ENCODE data around the gene DPP10.

DPP10 gene

DNA sequence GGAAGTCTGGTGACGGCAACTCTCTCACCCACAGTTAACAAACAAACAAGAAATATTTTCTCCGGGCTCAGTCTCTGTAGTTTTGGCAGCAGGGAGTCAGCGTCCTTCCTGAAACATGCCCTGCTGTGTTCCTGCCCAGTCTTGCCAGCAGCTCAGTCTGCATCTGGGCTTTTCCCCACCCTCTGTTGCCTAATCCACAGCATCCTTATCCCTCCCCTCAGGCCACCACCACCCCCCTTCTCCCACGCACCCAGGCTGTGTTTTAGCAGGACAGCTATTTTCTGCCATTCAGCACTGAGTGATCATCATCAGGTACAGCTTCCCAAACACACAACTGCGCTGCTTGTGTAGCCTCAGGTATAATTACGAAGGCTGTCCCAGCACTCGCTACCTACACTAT is 168.2 kb downstream of the DPP10 start:
- peak; percentile 33 for DNase-seq

GRCh38 chr2:114614592-114614991 is 172.2 kb downstream of the DPP10 start:
- no peak for DNase-seq

DNA sequence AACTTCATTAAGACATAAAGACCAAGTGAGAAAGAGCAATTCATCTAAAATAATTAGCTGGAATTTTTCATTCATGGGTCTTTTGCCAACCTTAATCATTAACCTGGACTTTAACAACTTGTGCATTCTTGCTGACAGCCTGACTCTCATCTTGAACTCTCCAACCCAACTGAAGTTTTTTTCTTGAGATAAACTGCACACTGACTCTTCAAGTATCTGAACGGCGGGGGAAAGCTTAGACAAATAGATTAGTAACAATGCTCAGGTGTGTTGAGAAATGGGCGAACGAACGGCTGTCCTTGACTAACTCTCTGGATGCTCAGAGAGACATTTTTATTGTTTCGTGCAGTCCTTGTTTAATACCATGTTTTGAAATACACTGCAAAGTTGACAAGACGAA is 186.0 kb downstream of the DPP10 start:
- no peak for DNase-seq

- DNase-seq: no peak
Measured at GRCh38 chr2:114631146-114631545, 188.7 kb downstream of the DPP10 start.

GRCh38 chr2:114642166-114642770 is 199.8 kb downstream of the DPP10 start:
- DNase-seq: no peak

- DNase-seq: no peak
Measured at GRCh38 chr2:114642988-114643553, 200.6 kb downstream of the DPP10 start.

DNA sequence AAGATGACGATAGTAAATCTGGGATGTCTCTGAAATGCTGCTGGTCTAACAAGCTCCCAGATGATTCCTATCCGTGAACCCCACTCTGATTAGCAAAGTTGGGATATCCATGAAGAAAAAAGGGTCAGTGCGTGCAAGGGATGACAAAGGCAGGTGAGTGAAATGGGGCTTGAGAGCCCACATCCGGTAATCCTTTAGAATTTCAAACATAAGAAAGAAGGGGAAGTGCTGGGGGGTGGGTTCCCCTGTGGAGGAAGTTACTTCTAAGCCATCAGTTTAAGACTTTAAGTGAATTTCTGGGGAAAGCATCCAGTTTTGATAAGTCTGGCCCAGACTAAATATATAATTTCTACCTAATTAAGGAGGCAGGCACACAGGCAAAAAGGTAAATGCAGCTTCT is 209.5 kb downstream of the DPP10 start:
- DNase-seq: no peak

GRCh38 chr2:114659880-114660279 is 217.4 kb downstream of the DPP10 start:
- DNase-seq: no peak

- no peak for DNase-seq
Measured at GRCh38 chr2:114661971-114662939, 219.8 kb downstream of the DPP10 start.

- DNase-seq: no peak
Measured at GRCh38 chr2:114668415-114668814, 226.0 kb downstream of the DPP10 start.

DNA sequence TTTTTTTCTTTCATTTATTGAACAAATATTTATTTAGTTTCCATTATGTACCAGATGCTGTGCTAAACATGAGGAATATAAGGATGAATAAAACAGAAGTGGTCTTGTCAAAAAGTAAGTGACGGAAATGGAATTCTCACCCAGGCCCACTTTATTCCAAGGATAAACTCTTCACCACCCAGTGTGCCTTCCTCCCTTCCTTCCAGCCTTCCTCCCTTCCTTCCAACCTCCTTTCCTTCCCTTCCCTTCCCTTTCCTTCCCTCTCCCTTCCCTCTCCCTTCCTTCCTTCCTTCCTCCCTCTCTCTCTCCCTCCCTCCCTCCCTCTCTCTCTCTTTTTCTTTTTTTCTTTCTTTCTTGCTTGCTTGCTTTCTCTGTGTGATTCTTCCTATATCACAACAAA is 240.8 kb downstream of the DPP10 start:
- DNase-seq: no peak

- DNase-seq: no peak
Measured at GRCh38 chr2:114684403-114684802, 242.0 kb downstream of the DPP10 start.

DNA sequence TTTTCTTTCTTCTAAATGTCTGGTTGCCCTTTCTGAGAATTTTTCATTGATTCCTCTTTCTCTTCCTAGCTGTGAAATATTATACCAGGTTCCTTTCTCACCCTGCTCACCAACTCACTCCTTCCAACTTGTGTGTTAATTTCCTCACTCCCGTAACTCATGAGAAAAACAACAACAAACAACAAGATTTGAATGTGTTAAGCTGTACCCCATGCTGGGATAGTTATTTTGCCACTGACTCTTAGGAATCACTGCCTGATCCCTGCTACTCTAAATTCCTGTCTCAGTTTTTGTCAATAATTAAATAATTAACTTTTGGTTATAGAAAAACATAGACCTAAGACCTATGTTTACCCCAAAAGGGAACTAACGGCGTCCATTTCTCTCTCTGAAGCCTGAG is 242.7 kb downstream of the DPP10 start:
- DNase-seq: no peak

GRCh38 chr2:114688241-114688640 is 245.8 kb downstream of the DPP10 start:
- no peak for DNase-seq

DNA sequence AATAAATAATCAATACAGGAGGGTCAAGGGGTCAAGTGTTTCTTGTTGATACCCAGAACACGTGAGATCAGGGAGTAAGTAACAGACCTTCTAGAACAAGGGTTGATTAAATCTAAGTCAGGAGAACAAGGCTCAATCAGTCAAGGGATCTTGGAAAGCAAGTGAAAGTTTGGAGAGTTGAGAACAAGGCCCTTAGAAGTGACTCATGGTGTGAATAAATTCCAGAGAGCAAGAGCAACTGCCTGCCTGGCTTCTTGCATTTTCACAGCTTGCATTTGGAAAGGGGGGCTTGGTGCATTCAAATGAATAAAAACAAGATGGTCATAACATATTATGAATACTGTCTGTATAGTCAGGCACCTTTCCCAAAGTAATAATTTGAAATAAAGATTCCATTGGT is 256.1 kb downstream of the DPP10 start:
- DNase-seq: no peak

GRCh38 chr2:114699423-114699944 is 257.0 kb downstream of the DPP10 start:
- no peak for DNase-seq

- no peak for DNase-seq
Measured at GRCh38 chr2:114700440-114700839, 258.0 kb downstream of the DPP10 start.

DNA sequence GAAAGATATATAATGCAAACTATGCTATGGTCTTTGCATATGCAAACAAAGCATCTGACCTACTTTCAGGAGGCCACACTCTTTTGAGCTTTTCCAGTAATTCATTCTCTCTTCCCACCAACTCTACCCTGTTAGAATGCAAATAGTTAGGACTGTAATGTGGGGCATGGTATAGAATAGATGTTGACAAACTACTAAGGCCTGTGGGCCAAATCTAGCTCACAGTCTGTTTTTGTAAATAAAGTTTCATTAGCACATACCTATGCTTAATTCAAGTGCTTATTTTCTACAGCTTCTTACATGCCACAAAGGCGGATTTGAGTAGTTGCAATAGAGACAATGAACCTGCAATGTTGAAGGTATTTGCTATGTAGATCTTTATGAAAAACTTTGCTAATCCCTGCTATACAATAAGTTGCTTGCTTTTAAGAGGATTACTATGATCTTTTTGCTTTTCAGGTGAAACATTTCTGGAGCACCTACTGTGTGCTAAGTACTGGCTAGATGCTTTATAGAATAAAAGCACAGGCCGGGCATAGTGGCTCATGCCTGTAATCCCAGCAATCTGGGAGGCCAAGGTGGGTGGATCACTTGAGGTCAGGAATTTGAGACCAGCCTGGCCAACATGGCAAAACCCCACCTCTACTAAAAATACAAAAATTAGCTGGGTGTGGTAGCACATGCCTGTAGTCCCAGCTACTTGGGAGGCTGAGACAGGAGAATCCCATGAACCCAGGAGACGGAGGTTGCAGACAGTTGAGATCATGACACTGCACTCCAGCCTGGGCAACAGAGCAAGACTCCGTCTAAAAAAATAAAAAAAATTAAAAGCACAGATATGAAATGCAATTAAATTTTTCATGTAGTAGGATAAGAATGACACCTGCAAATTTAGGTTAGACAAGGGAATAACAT is 267.8 kb downstream of the DPP10 start:
- no peak for DNase-seq

DNA sequence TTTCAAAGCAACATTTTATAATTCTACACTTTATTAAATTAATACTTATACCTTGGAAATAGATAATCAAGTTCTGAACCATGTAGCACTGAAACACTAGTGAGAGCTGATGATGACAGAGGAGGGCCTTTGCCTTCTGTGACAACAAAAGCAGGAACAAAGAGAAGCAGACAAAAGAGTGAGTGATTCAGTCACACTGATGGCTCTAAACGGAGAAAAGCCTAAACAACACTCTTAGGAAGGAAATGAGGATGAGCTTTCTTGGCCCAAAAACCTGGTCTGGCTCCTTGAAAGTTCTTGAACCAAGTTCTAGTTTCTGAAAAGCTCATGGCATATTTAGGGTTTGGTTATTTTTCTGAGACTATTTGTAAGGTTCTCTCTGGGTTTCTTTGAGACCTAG is 271.9 kb downstream of the DPP10 start:
- no peak for DNase-seq

DNA sequence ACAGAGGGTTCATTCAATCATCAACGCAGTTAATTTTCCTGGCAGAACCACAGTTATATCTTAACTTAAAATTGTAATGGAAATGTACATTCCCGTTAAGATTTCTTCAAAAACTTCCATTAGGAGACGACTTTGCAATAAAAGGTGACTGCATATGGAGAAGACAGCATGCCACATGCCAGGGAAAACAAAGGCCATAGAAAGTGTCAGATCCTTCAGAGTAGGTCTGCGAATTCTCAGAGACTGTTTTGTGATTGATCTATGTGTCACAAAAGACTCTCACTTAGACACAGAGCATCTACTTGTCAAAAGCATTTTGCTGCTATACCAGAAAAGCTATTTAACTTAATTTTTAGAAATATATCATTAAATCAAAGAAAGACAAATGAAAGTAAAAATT is 274.6 kb downstream of the DPP10 start:
- no peak for DNase-seq

- DNase-seq: no peak
Measured at GRCh38 chr2:114724454-114724853, 282.0 kb downstream of the DPP10 start.

DNA sequence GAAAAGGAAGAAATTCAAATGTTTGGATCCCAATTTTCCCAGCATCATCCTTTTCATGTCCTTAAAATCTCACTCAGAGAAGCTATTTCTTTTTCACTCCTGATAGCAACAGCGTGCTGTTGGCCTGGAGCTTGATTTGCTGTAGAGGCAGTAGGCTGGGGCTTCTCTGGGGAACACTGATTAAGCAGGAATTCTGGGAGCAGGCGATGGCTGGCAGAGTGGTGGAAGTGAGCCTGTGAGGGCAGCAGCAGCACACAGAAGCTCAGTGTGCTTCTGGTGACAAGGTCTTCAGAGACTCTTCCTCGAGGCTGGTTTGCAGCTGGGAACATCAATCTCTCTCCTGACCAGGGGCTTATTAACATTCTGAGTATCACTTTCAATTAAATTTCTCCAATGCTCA is 284.6 kb downstream of the DPP10 start:
- no peak for DNase-seq

GRCh38 chr2:114728372-114728771 is 285.9 kb downstream of the DPP10 start:
- no peak for DNase-seq

All from NCI-H1105 (cell line).